Measurements from ENCODE around the gene ACYP2.

DNA sequence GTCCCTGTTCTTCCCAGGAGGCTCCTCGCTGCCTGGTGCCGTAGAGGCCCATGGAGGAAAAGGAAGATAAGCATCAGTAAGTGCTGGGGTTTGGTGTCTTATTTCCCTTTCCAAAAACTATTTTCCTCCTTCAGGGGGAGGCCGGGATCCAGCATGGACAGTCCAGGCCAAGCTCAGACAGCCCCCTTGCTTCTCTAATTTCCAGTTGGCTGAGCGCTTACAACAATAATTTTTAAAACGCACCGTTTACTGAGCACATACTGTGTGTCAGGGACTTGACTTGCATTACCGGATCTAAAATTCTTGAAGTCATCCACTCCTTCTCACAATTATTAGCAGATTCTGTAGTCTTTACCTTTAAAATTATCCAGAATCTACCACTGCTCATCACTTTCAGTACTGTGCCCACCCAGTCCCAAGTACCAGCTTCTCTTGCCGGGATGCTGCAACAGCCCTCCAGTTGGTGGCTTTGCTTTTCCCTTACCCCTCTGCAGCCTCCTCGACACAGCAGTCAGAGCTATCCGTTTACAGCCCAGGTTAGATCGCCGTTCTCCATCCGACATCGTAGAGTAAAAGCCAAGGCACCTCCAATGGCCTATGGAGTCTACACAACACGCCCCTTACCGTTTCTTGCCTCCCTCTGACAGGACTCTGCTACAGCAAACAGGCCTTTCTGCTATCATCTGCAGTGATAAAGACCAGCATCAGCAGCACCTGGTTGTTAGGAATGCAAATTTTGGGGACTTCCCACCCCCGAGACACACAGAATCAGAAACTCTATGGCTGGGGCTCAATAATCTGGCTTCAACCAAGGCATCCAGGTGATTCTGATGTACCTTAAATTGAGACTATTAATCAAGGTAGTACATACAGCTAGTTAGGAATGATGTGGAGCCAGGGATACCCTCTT is 215.8 kb downstream of the ACYP2 start:
- TF ChIP-seq, protein P1, sequence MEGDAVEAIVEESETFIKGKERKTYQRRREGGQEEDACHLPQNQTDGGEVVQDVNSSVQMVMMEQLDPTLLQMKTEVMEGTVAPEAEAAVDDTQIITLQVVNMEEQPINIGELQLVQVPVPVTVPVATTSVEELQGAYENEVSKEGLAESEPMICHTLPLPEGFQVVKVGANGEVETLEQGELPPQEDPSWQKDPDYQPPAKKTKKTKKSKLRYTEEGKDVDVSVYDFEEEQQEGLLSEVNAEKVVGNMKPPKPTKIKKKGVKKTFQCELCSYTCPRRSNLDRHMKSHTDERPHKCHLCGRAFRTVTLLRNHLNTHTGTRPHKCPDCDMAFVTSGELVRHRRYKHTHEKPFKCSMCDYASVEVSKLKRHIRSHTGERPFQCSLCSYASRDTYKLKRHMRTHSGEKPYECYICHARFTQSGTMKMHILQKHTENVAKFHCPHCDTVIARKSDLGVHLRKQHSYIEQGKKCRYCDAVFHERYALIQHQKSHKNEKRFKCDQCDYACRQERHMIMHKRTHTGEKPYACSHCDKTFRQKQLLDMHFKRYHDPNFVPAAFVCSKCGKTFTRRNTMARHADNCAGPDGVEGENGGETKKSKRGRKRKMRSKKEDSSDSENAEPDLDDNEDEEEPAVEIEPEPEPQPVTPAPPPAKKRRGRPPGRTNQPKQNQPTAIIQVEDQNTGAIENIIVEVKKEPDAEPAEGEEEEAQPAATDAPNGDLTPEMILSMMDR (IDR thresholded peaks at IDR 0.05) = no peak
- TF ChIP-seq EZH2 (IDR thresholded peaks at IDR 0.05; ENCODE audit: borderline replicate concordance, insufficient read depth, low read depth, low read length, poor library complexity, severe bottlenecking) = no peak
